ENCODE results near the gene ASPHD2.

Gene ASPHD2

DNA sequence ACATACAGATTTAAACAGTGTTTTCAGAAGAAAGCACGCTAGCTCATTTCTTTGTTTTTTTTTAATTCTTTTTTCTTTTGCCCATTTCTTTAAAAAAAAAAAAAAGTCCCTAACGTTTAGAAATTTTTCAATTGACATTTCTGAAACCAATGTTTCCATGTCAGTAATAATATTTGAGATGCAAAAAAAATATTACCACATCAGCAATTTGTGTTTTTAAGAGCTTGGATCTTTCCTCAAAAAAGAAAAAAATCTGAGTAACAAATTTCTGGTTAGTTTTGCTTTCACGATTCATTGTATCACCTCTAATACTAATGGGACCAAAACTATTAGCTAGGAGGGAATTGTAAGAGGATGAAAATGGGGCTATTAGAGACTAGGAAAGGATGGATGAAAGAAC is 39.9 kb upstream of the ASPHD2 start:
- no peak for ATAC-seq
- TF ChIP-seq CSDC2 (CRISPR knock-in tag; IDR thresholded peaks at IDR 0.05) (no peak), SNAI2 (CRISPR knock-in tag; IDR thresholded peaks at IDR 0.05) (no peak), GLIS3 (CRISPR knock-in tag; IDR thresholded peaks at IDR 0.05) (no peak), PPARA (CRISPR knock-in tag; IDR thresholded peaks at IDR 0.05; ENCODE audit: borderline replicate concordance) (no peak), ESRRG (CRISPR knock-in tag; IDR thresholded peaks at IDR 0.05) (no peak), ARNTL (CRISPR knock-in tag; IDR thresholded peaks at IDR 0.05; ENCODE audit: borderline replicate concordance, low read depth) (no peak), OSR1 (CRISPR knock-in tag; IDR thresholded peaks at IDR 0.05) (no peak)
- TF ChIP-seq, protein P1, sequence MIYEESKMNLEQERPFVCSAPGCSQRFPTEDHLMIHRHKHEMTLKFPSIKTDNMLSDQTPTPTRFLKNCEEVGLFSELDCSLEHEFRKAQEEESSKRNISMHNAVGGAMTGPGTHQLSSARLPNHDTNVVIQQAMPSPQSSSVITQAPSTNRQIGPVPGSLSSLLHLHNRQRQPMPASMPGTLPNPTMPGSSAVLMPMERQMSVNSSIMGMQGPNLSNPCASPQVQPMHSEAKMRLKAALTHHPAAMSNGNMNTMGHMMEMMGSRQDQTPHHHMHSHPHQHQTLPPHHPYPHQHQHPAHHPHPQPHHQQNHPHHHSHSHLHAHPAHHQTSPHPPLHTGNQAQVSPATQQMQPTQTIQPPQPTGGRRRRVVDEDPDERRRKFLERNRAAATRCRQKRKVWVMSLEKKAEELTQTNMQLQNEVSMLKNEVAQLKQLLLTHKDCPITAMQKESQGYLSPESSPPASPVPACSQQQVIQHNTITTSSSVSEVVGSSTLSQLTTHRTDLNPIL (CRISPR knock-in tag; IDR thresholded peaks at IDR 0.05; ENCODE audit: low read depth): no peak
- TF ChIP-seq, protein P2, sequence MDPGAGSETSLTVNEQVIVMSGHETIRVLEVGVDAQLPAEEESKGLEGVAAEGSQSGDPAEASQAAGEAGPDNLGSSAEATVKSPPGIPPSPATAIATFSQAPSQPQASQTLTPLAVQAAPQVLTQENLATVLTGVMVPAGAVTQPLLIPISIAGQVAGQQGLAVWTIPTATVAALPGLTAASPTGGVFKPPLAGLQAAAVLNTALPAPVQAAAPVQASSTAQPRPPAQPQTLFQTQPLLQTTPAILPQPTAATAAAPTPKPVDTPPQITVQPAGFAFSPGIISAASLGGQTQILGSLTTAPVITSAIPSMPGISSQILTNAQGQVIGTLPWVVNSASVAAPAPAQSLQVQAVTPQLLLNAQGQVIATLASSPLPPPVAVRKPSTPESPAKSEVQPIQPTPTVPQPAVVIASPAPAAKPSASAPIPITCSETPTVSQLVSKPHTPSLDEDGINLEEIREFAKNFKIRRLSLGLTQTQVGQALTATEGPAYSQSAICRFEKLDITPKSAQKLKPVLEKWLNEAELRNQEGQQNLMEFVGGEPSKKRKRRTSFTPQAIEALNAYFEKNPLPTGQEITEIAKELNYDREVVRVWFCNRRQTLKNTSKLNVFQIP (CRISPR knock-in tag; IDR thresholded peaks at IDR 0.05; ENCODE audit: borderline replicate concordance, low read depth): no peak
- TF ChIP-seq, protein P3, sequence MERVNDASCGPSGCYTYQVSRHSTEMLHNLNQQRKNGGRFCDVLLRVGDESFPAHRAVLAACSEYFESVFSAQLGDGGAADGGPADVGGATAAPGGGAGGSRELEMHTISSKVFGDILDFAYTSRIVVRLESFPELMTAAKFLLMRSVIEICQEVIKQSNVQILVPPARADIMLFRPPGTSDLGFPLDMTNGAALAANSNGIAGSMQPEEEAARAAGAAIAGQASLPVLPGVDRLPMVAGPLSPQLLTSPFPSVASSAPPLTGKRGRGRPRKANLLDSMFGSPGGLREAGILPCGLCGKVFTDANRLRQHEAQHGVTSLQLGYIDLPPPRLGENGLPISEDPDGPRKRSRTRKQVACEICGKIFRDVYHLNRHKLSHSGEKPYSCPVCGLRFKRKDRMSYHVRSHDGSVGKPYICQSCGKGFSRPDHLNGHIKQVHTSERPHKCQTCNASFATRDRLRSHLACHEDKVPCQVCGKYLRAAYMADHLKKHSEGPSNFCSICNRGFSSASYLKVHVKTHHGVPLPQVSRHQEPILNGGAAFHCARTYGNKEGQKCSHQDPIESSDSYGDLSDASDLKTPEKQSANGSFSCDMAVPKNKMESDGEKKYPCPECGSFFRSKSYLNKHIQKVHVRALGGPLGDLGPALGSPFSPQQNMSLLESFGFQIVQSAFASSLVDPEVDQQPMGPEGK (CRISPR knock-in tag; IDR thresholded peaks at IDR 0.05; ENCODE audit: borderline replicate concordance): no peak
- TF ChIP-seq, protein P4, sequence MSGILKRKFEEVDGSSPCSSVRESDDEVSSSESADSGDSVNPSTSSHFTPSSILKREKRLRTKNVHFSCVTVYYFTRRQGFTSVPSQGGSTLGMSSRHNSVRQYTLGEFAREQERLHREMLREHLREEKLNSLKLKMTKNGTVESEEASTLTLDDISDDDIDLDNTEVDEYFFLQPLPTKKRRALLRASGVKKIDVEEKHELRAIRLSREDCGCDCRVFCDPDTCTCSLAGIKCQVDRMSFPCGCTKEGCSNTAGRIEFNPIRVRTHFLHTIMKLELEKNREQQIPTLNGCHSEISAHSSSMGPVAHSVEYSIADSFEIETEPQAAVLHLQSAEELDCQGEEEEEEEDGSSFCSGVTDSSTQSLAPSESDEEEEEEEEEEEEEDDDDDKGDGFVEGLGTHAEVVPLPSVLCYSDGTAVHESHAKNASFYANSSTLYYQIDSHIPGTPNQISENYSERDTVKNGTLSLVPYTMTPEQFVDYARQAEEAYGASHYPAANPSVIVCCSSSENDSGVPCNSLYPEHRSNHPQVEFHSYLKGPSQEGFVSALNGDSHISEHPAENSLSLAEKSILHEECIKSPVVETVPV (CRISPR knock-in tag; IDR thresholded peaks at IDR 0.05): no peak

DNA sequence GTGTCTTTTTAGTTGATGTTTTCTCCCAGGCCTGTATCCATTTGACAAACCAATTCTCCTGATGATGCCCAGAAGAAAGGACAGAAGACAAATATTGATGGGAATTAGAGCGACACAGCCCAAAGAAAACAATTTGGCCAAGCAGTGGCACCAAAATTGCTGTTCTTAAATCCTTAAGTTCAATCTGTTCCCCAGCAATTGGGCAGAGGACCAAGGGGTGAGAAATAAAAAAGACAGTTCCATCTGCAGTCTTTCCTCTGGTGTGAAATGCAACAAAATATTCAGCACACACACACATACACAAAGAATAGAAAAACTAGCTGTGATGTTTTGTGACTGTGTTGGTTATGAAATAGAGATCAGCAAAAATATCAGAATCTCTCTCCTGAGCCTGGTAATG is 38.0 kb upstream of the ASPHD2 start:
- no peak for TF ChIP-seq ISL1 (CRISPR knock-in tag; IDR thresholded peaks at IDR 0.05)
- TF ChIP-seq, protein P3 (CRISPR knock-in tag; IDR thresholded peaks at IDR 0.05; ENCODE audit: borderline replicate concordance): no peak
- TF ChIP-seq ESRRG (CRISPR knock-in tag; IDR thresholded peaks at IDR 0.05): no peak
- TF ChIP-seq PPARA (CRISPR knock-in tag; IDR thresholded peaks at IDR 0.05; ENCODE audit: borderline replicate concordance): no peak
- TF ChIP-seq, protein P4 (CRISPR knock-in tag; IDR thresholded peaks at IDR 0.05): no peak
- TF ChIP-seq BACH2 (CRISPR knock-in tag; IDR thresholded peaks at IDR 0.05; ENCODE audit: borderline replicate concordance): no peak
- no peak for ATAC-seq

DNA sequence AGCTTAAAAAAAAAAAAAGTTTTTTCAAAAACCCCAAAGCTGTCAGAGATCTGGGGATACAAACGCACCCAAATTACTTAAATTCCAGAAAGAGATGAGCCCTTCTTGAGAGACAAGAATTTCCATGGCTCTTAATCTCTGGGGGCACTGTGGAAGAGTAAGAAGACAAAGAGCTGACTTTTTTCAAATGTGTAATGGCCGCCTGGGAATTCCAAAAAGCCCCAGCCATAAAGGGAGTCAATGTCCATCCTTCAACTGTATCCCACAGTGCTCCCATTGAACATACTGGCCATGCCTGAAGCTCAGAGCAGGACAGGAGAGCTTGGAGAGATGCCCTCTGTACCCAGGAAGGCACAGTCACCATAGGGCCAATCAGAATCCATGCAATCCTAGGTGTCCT is 37.4 kb upstream of the ASPHD2 start:
- ATAC-seq: no peak
- TF ChIP-seq TOX (CRISPR knock-in tag; IDR thresholded peaks at IDR 0.05; ENCODE audit: borderline replicate concordance): no peak
- no peak for TF ChIP-seq RARB (CRISPR knock-in tag; IDR thresholded peaks at IDR 0.05)
- TF ChIP-seq ZFP3 (CRISPR knock-in tag; IDR thresholded peaks at IDR 0.05): no peak
- TF ChIP-seq TCF4 (CRISPR knock-in tag; IDR thresholded peaks at IDR 0.05; ENCODE audit: borderline replicate concordance): no peak
- TF ChIP-seq, protein P3 (CRISPR knock-in tag; IDR thresholded peaks at IDR 0.05; ENCODE audit: borderline replicate concordance): no peak
- no peak for TF ChIP-seq ZC3H10 (CRISPR knock-in tag; IDR thresholded peaks at IDR 0.05)
- TF ChIP-seq SNAI2 (CRISPR knock-in tag; IDR thresholded peaks at IDR 0.05): no peak
- TF ChIP-seq ZFP30 (CRISPR knock-in tag; IDR thresholded peaks at IDR 0.05): no peak
- TF ChIP-seq, protein P4 (CRISPR knock-in tag; IDR thresholded peaks at IDR 0.05): no peak
- no peak for TF ChIP-seq ZNF8 (CRISPR knock-in tag; IDR thresholded peaks at IDR 0.05)
- TF ChIP-seq, protein P1 (CRISPR knock-in tag; IDR thresholded peaks at IDR 0.05; ENCODE audit: low read depth): no peak
- TF ChIP-seq ARNTL (CRISPR knock-in tag; IDR thresholded peaks at IDR 0.05; ENCODE audit: borderline replicate concordance, low read depth): no peak
- TF ChIP-seq ISL1 (CRISPR knock-in tag; IDR thresholded peaks at IDR 0.05): no peak
- TF ChIP-seq, protein P2 (CRISPR knock-in tag; IDR thresholded peaks at IDR 0.05; ENCODE audit: borderline replicate concordance, low read depth): no peak
